HS-27A (cell line): ENCODE results near the gene CRYBG3.
A peak's percentile ranks its signal among the peaks of the same experiment; 100 is the strongest.
"Not testable (repeated sequence)": the region's sequence is repeated elsewhere in the genome, so short reads cannot be mapped to it uniquely, and the experiment has no call there.

Experiments
- DNase-seq: peaks from one replicate; pipeline ENCODE4 v3.0.0-alpha.2; 2012; ENCODE audit warnings: low read depth, missing footprints

The CRYBG3 gene

GRCh38 chr3:97821774-97822358 lies at the start of gene CRYBG3:
CRYBG3 (plus strand) TSS chr3:97822011; CDS start chr3:97822207, 196 bp downstream.
- peak; percentile 58 for DNase-seq

DNA sequence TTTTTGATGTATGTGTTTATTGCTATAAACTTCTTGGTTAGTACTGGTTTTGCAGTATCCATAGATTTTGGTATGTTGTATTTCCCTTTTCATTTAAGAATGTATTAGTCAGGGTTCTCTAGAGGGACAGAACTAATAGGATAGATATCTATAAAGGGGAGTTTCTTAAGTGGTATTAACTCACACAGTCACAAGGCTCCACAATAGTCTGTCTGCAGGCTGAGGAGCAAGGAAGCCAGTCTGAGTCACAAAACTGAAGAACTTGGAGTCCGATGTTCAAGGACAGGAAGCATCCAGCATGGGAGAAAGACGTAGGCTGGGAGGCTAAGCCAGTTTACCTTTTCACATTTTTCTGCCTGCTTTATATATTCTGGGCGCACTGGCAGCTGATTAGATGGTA lies 48.9 kb upstream of the CRYBG3 start:
- DNase-seq = no peak

- no peak for DNase-seq
Measured at GRCh38 chr3:97778152-97778551, 43.7 kb upstream of the CRYBG3 start.

DNA sequence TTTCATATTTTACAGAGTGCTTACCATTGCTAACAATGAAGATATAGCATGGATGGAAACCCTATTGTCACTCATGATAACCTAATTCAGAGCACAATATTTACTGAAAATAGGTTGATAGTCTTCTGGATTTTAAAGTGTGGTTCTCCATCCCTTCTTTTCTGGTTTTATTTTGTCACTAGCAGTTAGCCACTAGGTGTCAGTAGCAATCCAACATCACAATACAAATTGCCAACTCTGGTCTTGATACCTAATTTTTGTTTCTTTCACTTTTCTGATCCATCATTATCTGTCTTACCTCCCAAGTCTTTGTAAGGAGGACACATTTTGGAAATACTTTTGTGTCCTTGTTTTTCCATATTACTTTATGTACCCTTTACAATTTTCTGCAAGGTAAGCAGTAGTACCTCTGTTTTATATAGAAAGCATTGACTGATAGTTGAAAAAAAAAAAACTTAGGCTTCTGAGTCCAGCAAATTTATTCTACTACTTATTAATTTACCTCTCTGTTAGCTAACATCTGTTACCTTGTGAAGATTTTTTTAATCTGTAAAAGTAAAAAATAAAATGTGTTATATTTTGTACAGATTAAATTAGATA lies 28.3 kb upstream of the CRYBG3 start:
- peak; percentile 39 for DNase-seq

- no peak for DNase-seq
Measured at GRCh38 chr3:97795951-97796350, 25.9 kb upstream of the CRYBG3 start.

GRCh38 chr3:97804471-97804870 lies 17.3 kb upstream of the CRYBG3 start:
- DNase-seq = no peak

DNA sequence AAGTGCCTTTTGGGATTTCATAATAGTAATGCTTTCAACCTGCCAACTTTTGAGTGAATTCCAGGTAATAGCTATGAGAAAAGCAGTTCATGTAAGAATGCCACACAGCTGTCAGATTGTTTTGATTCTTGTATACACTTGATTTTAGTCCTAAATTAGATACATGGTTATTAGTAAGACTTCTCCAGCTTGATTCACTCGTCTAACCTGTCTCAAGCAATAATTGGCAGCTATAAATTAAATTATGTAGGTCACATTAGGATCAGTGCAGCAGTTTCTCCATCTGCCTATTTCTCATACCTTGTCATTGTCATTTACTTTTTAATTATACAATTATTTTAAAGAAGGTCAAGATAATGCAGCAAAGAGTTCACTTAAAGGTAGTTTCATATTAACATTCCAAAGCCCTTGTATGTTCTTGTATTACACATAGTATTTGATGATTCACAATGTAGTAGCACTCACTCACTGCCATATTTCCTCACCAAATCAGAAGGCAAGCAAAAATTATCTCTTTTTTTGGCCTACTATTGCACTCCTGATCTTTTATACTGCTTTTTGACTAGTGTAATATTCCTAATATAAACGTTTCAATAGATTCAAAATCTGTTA lies 10.9 kb upstream of the CRYBG3 start:
- no peak for DNase-seq

GRCh38 chr3:97815149-97815917 lies 6.5 kb upstream of the CRYBG3 start:
- DNase-seq = no peak

GRCh38 chr3:97816811-97817210 lies 5.0 kb upstream of the CRYBG3 start:
- no peak for DNase-seq

GRCh38 chr3:97817965-97818364 lies 3.8 kb upstream of the CRYBG3 start:
- no peak for DNase-seq

GRCh38 chr3:97820780-97821179 lies 1.0 kb upstream of the CRYBG3 start:
- DNase-seq = no peak

GRCh38 chr3:97821287-97821773 lies 481 bp upstream of the CRYBG3 start:
- DNase-seq = peak; percentile 55

- DNase-seq = no peak
Measured at GRCh38 chr3:97822359-97822775, 556 bp downstream of the CRYBG3 start.

GRCh38 chr3:97823046-97824004 lies 1.5 kb downstream of the CRYBG3 start:
- no peak for DNase-seq

DNA sequence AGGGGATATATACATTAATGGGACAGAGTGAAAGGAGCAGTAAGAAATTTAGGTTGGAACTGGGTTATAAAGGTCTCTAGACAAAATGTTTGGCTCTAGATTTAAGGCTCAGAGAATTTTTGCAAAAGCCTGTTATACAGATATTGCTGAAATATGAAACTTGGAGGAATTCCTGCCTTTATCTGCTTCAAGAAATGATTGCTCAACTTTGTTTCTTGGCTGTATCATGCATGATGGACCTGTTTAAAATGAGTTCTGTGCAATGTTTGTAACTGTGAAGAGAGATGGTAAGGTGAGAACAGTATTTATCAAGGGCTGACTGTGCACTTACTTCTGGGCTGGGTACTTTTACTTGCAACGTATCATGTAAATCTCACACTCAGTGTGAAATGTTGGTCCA lies 3.3 kb downstream of the CRYBG3 start:
- DNase-seq = no peak

- no peak for DNase-seq
Measured at GRCh38 chr3:97827741-97828471, 6.1 kb downstream of the CRYBG3 start.

- DNase-seq = no peak
Measured at GRCh38 chr3:97829198-97829597, 7.4 kb downstream of the CRYBG3 start.

GRCh38 chr3:97830638-97831037 lies 8.8 kb downstream of the CRYBG3 start:
- DNase-seq = no peak

DNA sequence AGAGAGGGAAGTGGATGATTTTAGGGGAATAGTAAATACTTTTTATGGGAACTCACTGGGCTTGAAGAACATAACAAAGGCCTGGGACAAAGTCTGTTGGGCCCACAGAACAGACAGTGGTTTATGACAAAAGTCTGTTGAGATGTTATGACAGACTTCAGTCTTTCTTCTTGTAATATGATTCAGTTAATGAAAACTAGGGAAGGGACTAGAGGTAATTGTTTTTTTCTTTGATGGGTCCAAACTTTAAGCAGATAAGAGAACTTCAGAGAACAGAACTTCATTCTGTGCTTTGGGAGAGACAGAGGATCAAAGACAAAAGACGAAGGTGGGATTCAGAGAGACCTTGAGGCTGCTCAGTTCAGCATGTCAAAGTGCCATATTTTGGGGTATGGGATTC lies 9.3 kb downstream of the CRYBG3 start:
- DNase-seq = no peak

DNA sequence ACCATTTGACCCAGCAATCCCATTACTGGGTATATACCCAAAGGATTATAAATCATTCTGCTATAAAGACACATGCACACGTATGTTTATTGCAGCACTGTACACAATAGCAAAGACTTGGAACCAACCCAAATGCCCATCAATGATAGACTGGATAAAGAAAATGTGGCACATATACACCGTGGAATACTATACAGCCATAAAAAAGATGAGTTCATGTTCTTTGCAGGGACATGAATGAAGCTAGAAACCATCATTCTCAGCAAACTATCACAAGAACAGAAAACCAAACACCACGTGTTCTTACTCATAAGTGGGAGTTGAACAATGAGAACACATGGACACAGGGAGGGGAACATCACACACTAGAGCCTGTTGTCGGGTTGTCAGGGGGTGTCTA lies 11.4 kb downstream of the CRYBG3 start:
- not testable (repeated sequence) for DNase-seq

DNA sequence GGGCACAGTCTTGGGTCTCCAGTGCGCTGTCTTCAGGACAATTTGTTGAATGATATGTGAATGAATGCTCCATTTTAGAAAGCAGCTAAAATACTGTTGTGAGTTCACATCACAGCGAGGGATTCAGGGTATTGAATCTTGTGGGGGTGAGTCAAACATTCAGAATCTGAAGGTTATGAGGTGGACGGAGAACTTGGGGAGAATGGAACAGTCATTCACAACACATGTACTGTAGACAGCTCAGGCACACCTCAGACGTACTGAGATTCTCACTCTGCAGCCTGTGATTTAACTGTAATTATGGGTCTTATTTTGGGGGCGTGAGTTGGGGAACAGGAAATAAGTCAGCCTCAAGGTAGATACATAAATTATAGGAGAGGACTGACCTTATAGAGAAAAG lies 13.9 kb downstream of the CRYBG3 start:
- no peak for DNase-seq
